ENCODE data around the gene PAK5.

The PAK5 gene

GRCh38 chr20:9838378-9839295 is at the start of gene PAK5:
PAK5 (minus strand) TSS chr20:9839076; CDS start chr20:9644328, 194,748 bp downstream.
- Mint-ChIP-seq H3K9me3 (no peaks in the 10 kb centered on the region), H3K36me3 (ENCODE audit: low read depth) (no peaks in the 10 kb centered on the region), H3K4me3 (no peak within 1 kb of the TSS), H3K27ac (no peak within 1 kb of the TSS), H3K4me1 (ENCODE audit: low read depth) (no peaks in the 10 kb centered on the region), H3K27me3 (ENCODE audit: low read depth) (peaks cover 14% of the 10 kb centered on the region)
- no peak for DNase-seq (ENCODE audit: low spot score)

GRCh38 chr20:9887706-9888105 is 48.8 kb upstream of the PAK5 start:
- no peaks in the 10 kb centered on the region for H3K27me3 Mint-ChIP-seq (ENCODE audit: low read depth)
- H3K4me3 Mint-ChIP-seq = no peak overlapping the region
- no peaks in the 10 kb centered on the region for H3K4me1 Mint-ChIP-seq (ENCODE audit: low read depth)
- H3K36me3 Mint-ChIP-seq (ENCODE audit: low read depth) = no peaks in the 10 kb centered on the region
- H3K9me3 Mint-ChIP-seq = peaks cover 11% of the 10 kb centered on the region
- no peak overlapping the region for H3K27ac Mint-ChIP-seq
- DNase-seq (ENCODE audit: low spot score) = no peak

- H3K36me3 Mint-ChIP-seq (ENCODE audit: low read depth) = no peaks in the 10 kb centered on the region
- H3K4me1 Mint-ChIP-seq (ENCODE audit: low read depth) = no peaks in the 10 kb centered on the region
- peaks cover 11% of the 10 kb centered on the region for H3K9me3 Mint-ChIP-seq
- H3K4me3 Mint-ChIP-seq = no peak overlapping the region
- DNase-seq (ENCODE audit: low spot score) = no peak
- H3K27ac Mint-ChIP-seq = no peak overlapping the region
- H3K27me3 Mint-ChIP-seq (ENCODE audit: low read depth) = no peaks in the 10 kb centered on the region
Observed at GRCh38 chr20:9886227-9886626, 47.4 kb upstream of the PAK5 start.

GRCh38 chr20:9884666-9885065 is 45.8 kb upstream of the PAK5 start:
- no peak overlapping the region for H3K27ac Mint-ChIP-seq
- no peaks in the 10 kb centered on the region for H3K4me1 Mint-ChIP-seq (ENCODE audit: low read depth)
- H3K9me3 Mint-ChIP-seq = peaks cover 7% of the 10 kb centered on the region
- no peak for DNase-seq (ENCODE audit: low spot score)
- no peaks in the 10 kb centered on the region for H3K36me3 Mint-ChIP-seq (ENCODE audit: low read depth)
- H3K4me3 Mint-ChIP-seq = no peak overlapping the region
- H3K27me3 Mint-ChIP-seq (ENCODE audit: low read depth) = no peaks in the 10 kb centered on the region

GRCh38 chr20:9884061-9884460 is 45.2 kb upstream of the PAK5 start:
- Mint-ChIP-seq H3K4me3 (no peak overlapping the region), H3K4me1 (ENCODE audit: low read depth) (no peaks in the 10 kb centered on the region), H3K9me3 (peaks cover under 1% of the 10 kb centered on the region), H3K27ac (no peak overlapping the region), H3K36me3 (ENCODE audit: low read depth) (no peaks in the 10 kb centered on the region), H3K27me3 (ENCODE audit: low read depth) (no peaks in the 10 kb centered on the region)
- no peak for DNase-seq (ENCODE audit: low spot score)

GRCh38 chr20:9877932-9878495 is 39.1 kb upstream of the PAK5 start:
- H3K36me3 Mint-ChIP-seq (ENCODE audit: low read depth) = no peaks in the 10 kb centered on the region
- no peaks in the 10 kb centered on the region for H3K9me3 Mint-ChIP-seq
- no peaks in the 10 kb centered on the region for H3K27me3 Mint-ChIP-seq (ENCODE audit: low read depth)
- no peak overlapping the region for H3K4me3 Mint-ChIP-seq
- H3K27ac Mint-ChIP-seq = no peak overlapping the region
- no peak for DNase-seq (ENCODE audit: low spot score)
- H3K4me1 Mint-ChIP-seq (ENCODE audit: low read depth) = no peaks in the 10 kb centered on the region

- H3K4me1 Mint-ChIP-seq (ENCODE audit: low read depth) = no peaks in the 10 kb centered on the region
Observed at GRCh38 chr20:9867196-9867980, 28.5 kb upstream of the PAK5 start.

GRCh38 chr20:9852566-9852965 is 13.7 kb upstream of the PAK5 start:
- Mint-ChIP-seq H3K9me3 (no peaks in the 10 kb centered on the region), H3K36me3 (ENCODE audit: low read depth) (no peaks in the 10 kb centered on the region), H3K4me1 (ENCODE audit: low read depth) (no peaks in the 10 kb centered on the region), H3K27ac (no peak overlapping the region), H3K27me3 (ENCODE audit: low read depth) (no peaks in the 10 kb centered on the region), H3K4me3 (no peak overlapping the region)
- no peak for DNase-seq (ENCODE audit: low spot score)

More at GRCh38 chr20:9867196-9867980, 28.5 kb upstream of the PAK5 start:
- Mint-ChIP-seq H3K9me3 (no peaks in the 10 kb centered on the region), H3K36me3 (ENCODE audit: low read depth) (no peaks in the 10 kb centered on the region), H3K4me3 (no peak overlapping the region), H3K27me3 (ENCODE audit: low read depth) (no peaks in the 10 kb centered on the region), H3K27ac (no peak overlapping the region)
- DNase-seq (ENCODE audit: low spot score) = no peak

GRCh38 chr20:9839626-9840025 is 750 bp upstream of the PAK5 start:
- no peak for DNase-seq (ENCODE audit: low spot score)
- no peaks in the 10 kb centered on the region for H3K4me1 Mint-ChIP-seq (ENCODE audit: low read depth)

GRCh38 chr20:9838035-9838377 is 870 bp downstream of the PAK5 start:
- H3K36me3 Mint-ChIP-seq (ENCODE audit: low read depth) = no peaks in the 10 kb centered on the region
- H3K4me3 Mint-ChIP-seq = no peak overlapping the region
- H3K27me3 Mint-ChIP-seq (ENCODE audit: low read depth) = peaks cover 14% of the 10 kb centered on the region
- no peaks in the 10 kb centered on the region for H3K4me1 Mint-ChIP-seq (ENCODE audit: low read depth)
- H3K9me3 Mint-ChIP-seq = no peaks in the 10 kb centered on the region
- no peak for DNase-seq (ENCODE audit: low spot score)
- H3K27ac Mint-ChIP-seq = no peak overlapping the region

More at GRCh38 chr20:9839626-9840025, 750 bp upstream of the PAK5 start:
- H3K27me3 Mint-ChIP-seq (ENCODE audit: low read depth) = peaks cover 14% of the 10 kb centered on the region
- no peak overlapping the region for H3K4me3 Mint-ChIP-seq
- H3K27ac Mint-ChIP-seq = no peak overlapping the region
- H3K36me3 Mint-ChIP-seq (ENCODE audit: low read depth) = no peaks in the 10 kb centered on the region
- H3K9me3 Mint-ChIP-seq = no peaks in the 10 kb centered on the region

GRCh38 chr20:9837634-9838033 is 1.2 kb downstream of the PAK5 start:
- Mint-ChIP-seq H3K27me3 (ENCODE audit: low read depth) (peaks cover 14% of the 10 kb centered on the region), H3K27ac (no peak overlapping the region), H3K4me1 (ENCODE audit: low read depth) (no peaks in the 10 kb centered on the region), H3K36me3 (ENCODE audit: low read depth) (no peaks in the 10 kb centered on the region), H3K9me3 (no peaks in the 10 kb centered on the region), H3K4me3 (no peak overlapping the region)
- DNase-seq (ENCODE audit: low spot score) = no peak

- Mint-ChIP-seq H3K4me3 (no peak overlapping the region), H3K27ac (no peak overlapping the region), H3K27me3 (ENCODE audit: low read depth) (peaks cover 14% of the 10 kb centered on the region), H3K36me3 (ENCODE audit: low read depth) (no peaks in the 10 kb centered on the region), H3K9me3 (no peaks in the 10 kb centered on the region), H3K4me1 (ENCODE audit: low read depth) (no peaks in the 10 kb centered on the region)
- DNase-seq (ENCODE audit: low spot score) = no peak
Observed at GRCh38 chr20:9835302-9835701, 3.6 kb downstream of the PAK5 start.

GRCh38 chr20:9831032-9831431 is 7.8 kb downstream of the PAK5 start:
- Mint-ChIP-seq H3K27ac (no peak overlapping the region), H3K36me3 (ENCODE audit: low read depth) (no peaks in the 10 kb centered on the region), H3K9me3 (no peaks in the 10 kb centered on the region), H3K27me3 (ENCODE audit: low read depth) (no peaks in the 10 kb centered on the region), H3K4me3 (no peak overlapping the region), H3K4me1 (ENCODE audit: low read depth) (no peaks in the 10 kb centered on the region)
- DNase-seq (ENCODE audit: low spot score) = no peak

- H3K4me1 Mint-ChIP-seq (ENCODE audit: low read depth) = no peaks in the 10 kb centered on the region
- no peak for DNase-seq (ENCODE audit: low spot score)
- no peaks in the 10 kb centered on the region for H3K27me3 Mint-ChIP-seq (ENCODE audit: low read depth)
- no peak overlapping the region for H3K4me3 Mint-ChIP-seq
- H3K9me3 Mint-ChIP-seq = no peaks in the 10 kb centered on the region
- no peak overlapping the region for H3K27ac Mint-ChIP-seq
- no peaks in the 10 kb centered on the region for H3K36me3 Mint-ChIP-seq (ENCODE audit: low read depth)
Observed at GRCh38 chr20:9829835-9830234, 9.0 kb downstream of the PAK5 start.
